Germinal center (tissue), 1 donor: ENCODE data around the gene SLC35F4.

Source experiments
- DNase-seq: peaks from one replicate; pipeline ENCODE4 v3.0.0; 2012; ENCODE audit warnings: mixed read lengths, low spot score

The SLC35F4 gene

DNA sequence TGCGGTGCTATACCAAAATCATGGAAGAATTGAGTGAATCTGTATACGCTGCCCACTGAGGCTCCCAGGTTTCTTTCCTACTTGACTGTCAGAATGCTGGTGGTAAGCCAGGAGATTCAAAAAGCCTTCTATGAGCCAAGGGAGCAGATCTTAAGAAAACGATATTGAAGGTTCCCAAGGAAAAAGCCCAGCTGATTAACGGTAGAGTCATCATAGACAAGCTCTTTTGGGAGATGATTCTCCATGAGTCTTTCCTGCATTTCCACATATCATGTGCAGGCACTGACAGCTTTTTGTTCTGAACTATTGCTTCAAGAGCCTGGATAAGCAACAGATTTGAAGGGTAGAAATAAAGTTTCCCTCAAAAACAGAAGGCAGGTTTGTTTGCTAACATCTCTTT is 17.5 kb downstream of the SLC35F4 start:
- DNase-seq, result no peak

DNA sequence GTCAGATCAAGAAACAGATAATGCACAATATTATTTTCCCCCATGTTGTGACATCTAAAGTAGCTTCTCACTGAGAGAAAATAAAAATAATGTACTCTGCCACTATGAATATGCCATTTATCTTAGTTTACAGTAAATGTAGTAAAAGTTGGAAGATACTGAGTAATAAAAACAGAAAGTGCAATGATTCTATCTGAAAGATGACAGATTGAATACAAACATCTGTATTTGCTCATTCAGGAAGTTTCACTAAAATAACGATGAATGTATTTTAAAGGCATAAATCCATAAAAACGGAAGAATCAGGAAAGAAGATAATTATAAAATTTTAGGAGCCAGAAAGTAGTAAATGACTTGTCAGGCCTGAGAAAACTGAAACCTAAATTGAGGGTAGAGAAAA is 18.2 kb downstream of the SLC35F4 start:
- no peak for DNase-seq

DNA sequence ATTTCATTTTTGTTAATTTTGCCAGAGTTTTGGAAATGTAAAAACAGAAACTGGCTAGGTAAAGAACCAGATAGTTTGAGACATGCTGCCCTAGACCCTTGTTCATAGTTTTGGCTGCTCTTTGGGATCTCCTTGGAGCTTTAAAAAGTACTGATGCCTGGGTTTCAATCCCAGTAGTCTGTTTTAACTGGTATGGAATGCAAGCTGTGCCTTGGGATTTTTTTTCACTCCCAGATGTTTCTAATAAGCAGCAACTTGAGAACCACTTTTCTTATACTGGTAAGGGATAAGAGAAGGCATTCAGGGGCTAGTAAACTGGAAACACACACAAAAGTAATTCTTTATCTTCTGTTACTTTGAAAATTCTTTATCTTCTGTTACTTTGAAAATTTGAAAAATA is 18.8 kb downstream of the SLC35F4 start:
- no peak for DNase-seq

DNA sequence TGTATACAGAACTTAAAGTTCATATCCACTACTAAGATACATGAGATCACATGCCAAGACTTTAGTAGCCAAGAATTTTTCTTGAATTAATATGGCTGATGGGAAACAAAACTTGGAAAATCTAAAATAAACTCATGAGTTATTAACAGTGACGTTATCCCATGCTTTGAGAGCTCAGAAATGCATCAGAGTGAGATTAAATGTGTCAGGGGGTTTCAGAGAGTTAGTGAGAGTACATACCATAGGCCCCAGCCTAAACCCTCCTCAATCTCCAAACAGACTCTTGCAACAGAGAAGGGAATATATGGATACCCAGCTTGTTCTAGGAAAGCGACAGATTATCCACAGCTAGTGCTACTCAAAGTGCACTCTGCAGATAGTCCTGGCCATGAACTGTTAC is 19.3 kb downstream of the SLC35F4 start:
- DNase-seq, result no peak

DNA sequence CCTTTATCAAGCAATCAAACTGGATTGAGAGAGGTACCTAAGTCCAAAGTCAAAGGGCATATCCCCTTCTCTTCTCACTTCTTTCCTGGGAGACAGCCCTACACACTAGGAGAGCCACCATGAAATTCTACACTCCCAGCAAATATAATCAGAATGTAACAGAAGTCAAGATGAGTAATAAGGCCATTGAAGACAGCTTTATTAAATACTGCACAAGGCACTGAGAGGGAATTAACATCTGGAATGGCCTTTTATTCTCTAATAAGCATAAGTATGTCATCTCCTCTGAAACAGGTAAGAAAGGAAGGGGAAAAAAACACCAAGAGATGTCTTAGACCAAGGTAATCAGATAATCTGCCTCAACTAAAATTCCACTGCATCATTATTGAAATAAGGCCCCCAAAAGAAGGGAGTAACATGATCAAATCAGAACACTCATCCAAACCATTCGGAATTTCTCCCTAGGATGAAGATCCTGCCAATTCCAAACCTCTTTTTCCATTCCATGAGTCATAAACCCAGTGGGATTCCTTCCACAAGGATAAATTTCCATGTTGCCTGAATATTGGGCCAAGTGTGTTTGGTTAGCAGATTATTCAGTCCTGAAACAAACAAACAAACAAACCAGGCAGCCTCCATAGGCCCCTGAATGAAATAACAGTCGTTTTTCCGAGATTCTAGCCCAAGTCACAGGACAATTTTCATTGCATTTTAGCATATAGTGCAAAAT is 19.9 kb downstream of the SLC35F4 start:
- DNase-seq, result no peak

DNA sequence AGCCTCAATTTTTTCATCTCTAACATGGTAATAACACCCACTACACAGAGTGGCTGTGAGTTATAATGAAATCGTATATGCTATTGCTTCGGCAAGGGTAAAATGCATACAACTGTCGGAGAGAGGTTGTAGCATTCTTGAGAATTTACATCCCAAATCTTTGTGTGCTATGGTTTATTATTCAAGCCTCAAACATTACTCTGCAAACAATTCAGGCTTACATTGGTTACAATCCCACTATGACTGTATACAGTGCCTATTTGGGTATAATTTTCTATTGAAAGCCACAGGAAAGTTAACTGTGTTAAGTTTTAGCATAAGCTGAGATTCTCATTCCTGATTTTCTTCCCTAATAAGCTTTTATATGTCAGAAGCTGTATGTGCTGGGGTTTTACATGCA is 20.6 kb downstream of the SLC35F4 start:
- DNase-seq, result no peak

DNA sequence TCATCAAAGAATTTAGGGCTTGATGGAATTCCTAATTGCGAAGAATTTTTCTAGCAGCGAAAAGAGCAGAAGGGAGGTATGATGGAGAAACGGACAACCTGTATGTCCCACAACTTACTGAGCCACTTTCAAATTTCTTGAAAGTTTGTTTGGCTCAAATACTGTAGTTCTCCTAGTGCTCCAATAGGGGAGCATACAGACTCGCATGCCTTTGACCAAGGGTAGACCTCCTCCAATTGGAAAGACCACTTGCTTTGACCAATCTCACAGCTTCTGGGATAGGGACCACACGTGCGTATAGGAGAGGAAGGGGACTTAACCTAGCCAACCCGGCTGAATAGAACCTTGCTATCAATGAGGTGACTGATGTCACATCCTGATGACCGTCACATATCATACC is 28.6 kb downstream of the SLC35F4 start:
- DNase-seq, result no peak

DNA sequence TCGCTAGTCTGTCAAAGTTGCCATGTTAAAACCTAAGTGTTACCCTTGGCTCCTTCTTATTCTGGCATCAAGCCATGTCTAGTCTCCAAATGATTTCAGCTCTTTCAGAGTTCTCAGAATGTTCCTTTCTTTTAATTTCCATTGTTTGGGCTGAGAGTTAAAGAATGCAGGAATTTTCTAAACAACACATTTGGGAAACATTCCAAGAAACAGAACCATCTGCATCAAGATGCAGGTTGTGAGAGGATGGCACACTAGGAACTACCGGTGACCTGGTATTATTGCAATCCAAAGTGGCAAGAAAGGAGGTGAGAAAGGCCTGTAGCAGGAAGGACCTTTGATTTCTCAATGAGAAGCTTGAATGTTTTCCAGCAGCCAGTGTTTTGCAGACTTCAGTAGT is 30.1 kb downstream of the SLC35F4 start:
- no peak for DNase-seq

DNA sequence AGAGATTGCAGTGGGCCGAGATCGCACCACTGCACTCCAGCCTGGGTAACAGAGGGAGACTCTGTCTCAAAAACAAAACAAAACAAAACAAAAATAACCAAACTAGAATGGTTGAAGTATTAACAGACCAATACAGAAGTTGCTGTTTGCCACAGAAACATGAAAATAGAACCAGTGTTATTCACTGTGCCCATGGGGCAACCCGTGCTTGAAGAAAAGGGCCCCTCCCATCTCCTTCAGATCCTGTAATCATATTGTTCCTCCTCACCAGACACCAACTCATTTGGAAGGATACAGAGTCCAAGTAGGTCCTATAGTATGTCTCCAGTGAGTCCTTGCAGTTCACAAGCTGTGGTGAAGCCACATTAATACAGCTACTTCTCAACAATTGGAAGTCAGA is 30.9 kb downstream of the SLC35F4 start:
- no peak for DNase-seq

DNA sequence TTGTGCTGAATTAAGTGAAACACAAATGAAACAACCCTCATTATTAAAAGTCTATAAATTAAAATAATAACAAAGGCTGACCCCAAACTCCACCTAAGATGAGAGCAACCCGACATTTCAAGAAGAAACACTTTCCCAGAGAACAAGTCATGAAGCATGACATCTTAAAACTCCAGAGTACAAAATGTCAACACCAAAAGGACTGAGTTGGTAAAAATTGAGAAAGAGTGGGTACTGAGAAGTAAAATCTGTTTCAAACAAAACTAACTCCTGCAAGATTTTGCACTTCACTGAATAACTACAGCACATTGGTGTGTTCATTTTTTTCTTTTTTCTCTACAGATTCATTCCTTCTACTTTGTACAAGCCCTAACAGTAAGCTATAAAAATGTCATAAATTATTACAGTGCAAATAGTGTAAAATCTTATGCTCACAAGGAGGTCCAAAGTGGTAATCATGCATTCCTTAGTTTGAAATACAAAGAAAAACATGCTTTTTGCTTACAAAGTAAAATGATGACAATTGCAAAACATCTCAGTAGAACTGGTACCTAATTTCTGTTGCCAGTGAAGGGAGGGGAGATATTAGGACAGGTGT is 31.8 kb downstream of the SLC35F4 start:
- no peak for DNase-seq

DNA sequence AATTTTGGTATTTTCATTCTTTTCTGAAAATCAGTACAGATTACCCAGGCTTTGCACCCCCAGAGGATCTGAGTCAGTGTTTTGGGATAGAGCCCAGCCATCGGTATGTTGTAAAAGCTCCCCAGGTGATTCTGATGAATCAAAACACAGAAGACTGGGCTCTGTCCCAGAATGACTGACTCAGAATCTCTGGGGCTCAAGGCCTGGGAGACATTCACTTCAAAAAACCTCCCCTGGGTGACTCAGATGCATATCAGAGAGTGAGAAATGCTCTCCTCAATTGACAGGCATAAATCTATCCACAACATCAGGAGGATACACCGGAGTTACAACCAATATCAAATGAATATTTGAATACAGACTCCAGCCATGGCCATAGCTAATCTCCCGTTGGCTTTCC is 32.6 kb downstream of the SLC35F4 start:
- no peak for DNase-seq

DNA sequence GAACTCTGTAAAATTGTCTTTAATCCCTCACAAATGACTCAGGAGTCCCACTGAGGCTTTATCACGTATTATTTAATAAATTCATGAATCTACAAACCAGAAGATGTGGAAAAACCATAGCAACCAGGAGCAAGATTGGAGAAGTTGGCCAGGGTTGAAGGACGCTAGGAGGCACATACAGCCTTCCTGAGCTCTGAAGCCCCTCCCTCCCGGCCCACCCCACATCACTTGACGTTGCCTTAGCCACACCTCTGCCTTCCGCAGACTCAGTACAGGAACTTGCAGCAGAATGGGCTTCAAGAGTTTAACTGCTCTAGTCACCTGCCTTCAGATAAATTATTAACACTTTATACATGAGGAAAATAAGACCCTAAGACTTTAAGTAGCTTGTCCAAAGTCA is 33.9 kb downstream of the SLC35F4 start:
- DNase-seq, result no peak

DNA sequence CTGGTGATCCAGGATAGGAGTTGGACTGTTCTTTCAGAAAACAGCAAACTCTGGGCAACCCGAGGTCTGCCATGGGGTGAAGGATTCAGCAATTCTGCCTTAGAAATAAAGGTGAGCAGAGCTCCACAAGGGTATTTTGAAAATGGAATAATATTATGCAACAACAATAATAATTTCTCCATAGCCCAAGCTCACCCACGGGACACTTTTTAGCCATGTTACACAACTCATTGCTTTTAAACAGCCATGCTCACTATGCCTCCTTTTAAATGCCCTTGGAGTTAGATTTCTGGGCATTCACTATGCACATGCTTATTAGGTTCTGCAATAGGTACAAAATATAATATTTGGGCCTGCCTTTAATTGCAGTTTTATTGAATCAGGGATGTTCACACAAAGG is 37.2 kb downstream of the SLC35F4 start:
- DNase-seq, result no peak

DNA sequence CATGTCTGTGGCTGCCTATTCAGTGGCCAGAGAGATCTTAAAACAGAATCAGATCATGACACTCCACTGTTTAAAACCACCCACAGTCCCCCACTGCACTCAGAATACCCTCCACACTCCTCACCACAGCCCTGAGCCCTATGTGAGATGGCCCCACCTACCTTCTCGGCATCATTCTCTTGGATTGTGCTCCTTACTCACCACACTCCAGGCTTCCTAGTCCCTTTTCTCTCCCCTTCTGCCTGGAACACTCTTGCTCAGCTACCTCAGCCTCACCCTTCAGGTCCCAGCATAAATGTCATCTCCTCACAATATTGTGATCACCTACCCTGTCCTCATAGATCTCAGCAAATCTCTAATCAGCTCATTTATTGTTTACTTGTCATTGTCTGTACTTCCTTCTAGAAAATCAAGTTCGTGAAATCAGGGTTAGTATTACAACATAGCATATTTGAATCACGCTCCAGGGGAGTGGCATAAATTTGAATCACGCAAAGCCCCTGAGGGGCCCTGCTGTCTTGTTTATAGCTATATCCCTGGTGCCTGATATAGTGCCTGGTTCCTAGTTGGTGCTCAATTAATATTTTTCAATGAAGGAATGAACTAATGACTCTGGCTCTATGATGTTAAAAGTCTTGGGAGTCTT is 42.8 kb downstream of the SLC35F4 start:
- DNase-seq, result no peak

DNA sequence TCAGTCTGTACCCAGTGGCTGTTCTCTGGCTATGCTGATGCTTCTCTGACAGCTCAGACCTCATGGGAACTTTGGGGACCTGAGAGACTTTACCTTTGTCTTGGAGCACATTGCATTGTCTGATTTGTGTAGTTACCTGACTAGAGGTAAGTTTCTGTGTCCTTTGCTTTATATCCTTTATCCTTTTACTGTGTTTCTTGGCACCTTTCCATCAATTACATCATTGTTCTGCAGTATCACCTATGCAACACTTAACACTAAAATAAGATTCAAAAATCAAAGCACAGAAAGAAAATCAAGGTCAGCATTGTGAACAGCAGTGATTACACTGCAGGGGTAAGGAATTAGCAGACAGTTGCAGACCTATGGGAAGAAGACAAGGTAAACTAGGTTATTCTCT is 43.8 kb downstream of the SLC35F4 start:
- no peak for DNase-seq

DNA sequence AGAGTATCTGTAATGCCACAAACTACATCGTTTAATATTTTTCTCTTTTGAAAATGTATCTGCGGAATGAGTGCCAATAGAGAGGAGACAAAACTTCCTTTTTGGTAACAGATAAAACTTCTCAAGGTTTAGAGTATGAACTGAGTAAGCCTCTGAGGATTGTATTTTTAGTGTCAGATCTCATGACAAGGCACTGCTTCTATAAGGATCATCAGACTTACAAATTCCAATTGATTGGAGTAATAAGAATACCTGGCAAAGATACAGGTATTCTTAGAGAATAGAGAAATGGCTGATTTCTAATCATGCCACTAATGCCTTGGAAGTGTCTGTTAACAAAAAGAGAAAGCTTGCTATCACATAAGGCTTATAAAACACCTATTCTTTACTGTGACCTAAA is 45.3 kb downstream of the SLC35F4 start:
- DNase-seq, result no peak

DNA sequence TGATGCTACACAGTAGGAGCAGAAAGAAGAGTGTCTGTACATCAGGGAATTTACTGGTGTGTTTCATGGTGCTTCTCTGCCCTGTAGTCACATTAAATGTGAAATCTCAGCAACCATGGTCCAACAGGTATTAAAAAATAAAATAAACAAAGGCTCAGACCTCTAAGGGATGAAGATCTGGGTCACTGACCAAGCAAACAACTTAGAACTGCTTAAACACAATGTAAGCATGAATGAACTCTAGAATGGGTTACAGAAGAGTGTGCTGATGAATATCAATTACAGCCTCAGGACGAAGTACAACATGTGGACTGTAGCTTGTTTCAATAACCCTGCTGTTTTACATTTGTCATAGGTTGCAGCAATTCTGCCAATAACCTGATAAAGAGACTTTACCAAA is 47.4 kb downstream of the SLC35F4 start:
- no peak for DNase-seq

DNA sequence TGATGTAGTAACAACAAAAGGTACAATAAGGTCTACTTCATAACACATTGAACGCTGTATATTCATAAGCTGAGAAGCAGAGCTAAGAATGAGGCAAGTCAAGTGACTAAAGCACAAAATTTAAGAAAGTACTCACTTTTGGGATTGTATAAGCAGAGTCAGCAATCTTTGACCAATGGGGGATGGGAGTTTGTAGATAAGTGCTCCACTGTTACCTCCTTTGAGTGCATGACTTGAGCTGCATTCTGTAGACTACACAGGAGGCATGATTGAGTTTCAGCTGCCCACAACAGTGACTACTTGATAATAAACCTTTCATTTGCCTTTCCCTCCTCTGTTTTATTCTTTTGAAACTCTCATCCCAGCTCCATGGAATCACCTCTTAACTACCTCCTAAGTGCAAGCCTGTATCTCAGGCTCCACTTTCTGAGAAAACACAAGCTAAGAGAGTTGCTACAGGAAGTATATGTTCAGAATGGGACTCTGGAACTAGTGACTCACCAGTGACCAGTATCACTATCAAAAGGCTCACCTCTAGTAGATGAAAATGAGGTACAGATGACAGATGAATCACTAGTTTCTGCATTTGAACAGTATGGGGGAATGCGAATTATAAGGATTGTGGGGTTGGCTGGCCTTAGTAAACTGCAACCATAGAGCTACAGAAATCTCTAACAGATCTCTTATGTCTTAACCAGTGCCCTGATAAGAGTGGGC is 49.2 kb downstream of the SLC35F4 start:
- DNase-seq, result no peak

DNA sequence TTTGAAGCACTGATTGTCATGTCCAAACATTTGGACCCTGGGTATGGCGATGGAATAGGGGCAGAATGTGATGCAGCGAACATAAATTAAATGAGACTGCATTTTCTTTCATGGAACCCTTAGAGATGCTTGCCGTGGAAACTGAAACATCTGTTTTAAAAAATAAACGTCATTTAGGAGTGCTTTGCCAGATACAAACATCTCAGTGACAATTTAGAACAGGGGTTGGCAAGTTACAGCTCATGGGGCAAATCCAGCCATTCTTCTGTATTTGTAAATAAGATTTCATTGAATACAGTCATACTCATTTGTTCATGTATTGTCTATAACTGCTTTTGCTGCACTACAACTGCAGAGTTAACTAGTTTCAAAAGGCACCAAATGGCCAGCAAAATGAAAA is 51.2 kb downstream of the SLC35F4 start:
- DNase-seq, result no peak

DNA sequence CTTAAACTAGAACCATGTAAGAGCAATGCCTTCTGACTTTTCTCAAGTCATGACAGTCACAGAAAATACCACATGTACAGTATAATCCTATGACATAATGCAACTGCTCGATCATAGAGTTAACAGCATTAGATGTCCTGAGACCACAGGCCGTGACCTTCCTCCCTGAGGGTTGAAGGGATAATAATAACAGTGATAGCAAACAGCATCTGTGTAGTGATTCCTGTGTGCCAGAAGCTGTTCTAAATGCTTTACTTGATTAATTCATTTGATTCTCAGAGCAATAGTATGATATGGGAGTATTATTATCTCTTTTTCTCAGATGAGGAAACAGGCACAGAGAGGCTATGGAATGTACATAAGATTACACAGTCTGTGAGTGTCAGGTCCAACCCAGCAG is 53.2 kb downstream of the SLC35F4 start:
- no peak for DNase-seq

DNA sequence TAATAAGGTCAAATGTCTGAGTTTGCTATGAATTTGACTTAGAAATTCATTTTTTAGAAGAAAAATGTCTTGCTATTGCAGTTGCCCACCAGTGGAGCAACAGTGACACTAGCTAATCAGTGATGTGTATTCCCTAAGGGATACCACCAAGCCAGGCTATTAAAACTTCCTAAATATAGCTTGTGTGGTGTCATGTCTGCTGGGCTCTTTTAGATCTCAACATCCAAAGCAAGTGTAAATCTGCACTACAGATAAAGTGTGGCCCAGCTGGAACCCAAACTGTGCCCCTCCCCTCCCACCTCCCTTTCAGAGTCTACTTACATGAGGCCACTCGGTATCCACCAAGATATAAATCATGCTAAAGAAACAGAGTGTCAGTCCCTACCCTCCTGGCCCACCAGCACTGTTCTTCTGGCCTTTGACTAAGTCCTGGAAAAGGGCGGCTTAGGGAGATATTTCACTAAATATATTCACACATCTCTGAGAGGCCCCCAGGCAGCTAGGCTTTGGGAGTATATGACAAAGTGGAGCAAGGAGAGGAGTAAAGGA is 53.8 kb downstream of the SLC35F4 start:
- DNase-seq, result no peak

DNA sequence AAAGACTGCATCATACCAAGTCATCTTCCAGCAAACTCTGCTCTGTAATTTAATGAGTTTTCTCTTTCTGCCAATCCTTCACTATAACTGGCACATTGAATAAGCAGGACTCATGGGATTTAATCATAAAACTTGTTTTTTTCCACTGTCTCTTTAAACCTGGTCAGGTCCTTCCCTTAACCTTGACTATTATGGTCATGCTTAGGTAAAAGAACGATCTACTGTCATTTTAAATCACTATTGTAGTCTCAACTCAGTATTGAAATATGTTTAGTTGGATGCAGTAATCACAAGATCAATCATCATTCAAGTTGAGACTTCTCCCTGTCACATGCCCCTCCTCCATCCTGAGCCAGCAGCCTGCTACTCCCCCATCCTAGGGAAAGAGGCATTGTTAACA is 56.1 kb downstream of the SLC35F4 start:
- no peak for DNase-seq

DNA sequence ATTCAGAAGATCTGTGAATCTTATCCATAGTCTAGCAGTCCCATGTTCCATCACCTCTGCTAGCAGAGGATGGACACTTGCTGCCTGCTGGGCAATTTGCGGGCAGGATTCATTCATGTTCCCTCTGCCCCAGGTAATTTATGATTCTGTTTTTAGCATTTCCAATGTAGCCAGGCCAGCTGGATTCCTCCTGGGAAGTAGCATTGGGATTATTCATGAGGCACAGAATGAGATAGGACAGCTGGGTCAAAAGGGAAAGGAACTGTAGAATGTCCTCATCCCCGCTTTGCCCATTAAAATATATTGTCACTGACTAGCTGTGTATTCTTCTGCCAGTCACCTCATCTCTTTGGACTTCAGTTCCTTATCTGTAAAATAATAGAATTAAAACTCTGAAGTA is 68.7 kb downstream of the SLC35F4 start:
- no peak for DNase-seq
